Activated CD4-positive, alpha-beta memory T cell treated with anti-CD3 and anti-CD28 coated beads for 36 hours (primary cell): Measurements from ENCODE around the gene GSG1L. TPM values are rescaled to one million over a fixed set of nuclear protein-coding genes. Genes with fewer than 3 reads are reported as not detected.

Experiments
- CTCF ChIA-PET: fragments of 350-600 bp; sonication (Branson Sonifier 250); formaldehyde crosslinking; loops from one replicate; lab custom pipeline; 2021; ENCODE audit warnings: antibody characterized with exemption, inconsistent platforms; lab: Charles Lee
- POLR2A ChIA-PET: fragments of 350-600 bp; sonication (Branson Sonifier 250); formaldehyde crosslinking; loops from one replicate; lab custom pipeline; 2021; ENCODE audit warnings: antibody characterized with exemption; lab: Charles Lee
- DNase-seq: peaks from one replicate; pipeline ENCODE4 v3.0.0-alpha.2; 2020
- H3K27ac Mint-ChIP-seq: one replicate; pipeline ENCODE4 v1.8.0; 2021; ENCODE audit warnings: mixed read lengths
- H3K27me3 Mint-ChIP-seq: one replicate; pipeline ENCODE4 v1.8.0; 2021; ENCODE audit warnings: mixed read lengths
- H3K36me3 Mint-ChIP-seq: one replicate; pipeline ENCODE4 v1.8.0; 2021; ENCODE audit warnings: mixed read lengths
- H3K4me1 Mint-ChIP-seq: one replicate; pipeline ENCODE4 v1.8.0; 2021; ENCODE audit warnings: low read depth, mixed read lengths
- H3K4me3 Mint-ChIP-seq: one replicate; pipeline ENCODE4 v1.8.0; 2021; ENCODE audit warnings: mild to moderate bottlenecking, mixed read lengths
- H3K9me3 Mint-ChIP-seq: one replicate; pipeline ENCODE4 v1.8.0; 2021; ENCODE audit warnings: mixed read lengths
- intact Hi-C: fragments of 100-400 bp; cut with micrococcal nuclease; formaldehyde crosslinking; loops from one replicate; pipeline ENCODE4 v1.15.1; 2023
- total RNA-seq, 2 experiments: library from RNA; stranded (reverse); gene quantifications; one replicate each; pipeline ENCODE4 v1.2.3, GENCODE V29; 2021

GSG1L gene
- total RNA-seq, 2 experiments from 2014 or later = 0.26 to 0.44 TPM

GRCh38 chr16:27822996-27823395, 240.5 kb downstream of the GSG1L start:
- intact Hi-C loops = no loop called here
- Mint-ChIP-seq H3K4me3 (no peak overlapping the region), H3K27ac (no peak overlapping the region), H3K4me1 (no peaks in the 10 kb centered on the region), H3K27me3 (peaks cover 9% of the 10 kb centered on the region), H3K9me3 (no peaks in the 10 kb centered on the region), H3K36me3 (no peaks in the 10 kb centered on the region)
- ChIA-PET CTCF (no interaction called here), POLR2A (no interaction called here)
- no peak for DNase-seq

GRCh38 chr16:27822529-27822928, 241.0 kb downstream of the GSG1L start:
- Mint-ChIP-seq H3K4me3 (no peak overlapping the region), H3K4me1 (no peaks in the 10 kb centered on the region), H3K27me3 (peaks cover 8% of the 10 kb centered on the region), H3K9me3 (no peaks in the 10 kb centered on the region), H3K36me3 (no peaks in the 10 kb centered on the region), H3K27ac (no peak overlapping the region)
- no peak for DNase-seq
- intact Hi-C loops = no loop called here
- ChIA-PET CTCF (no interaction called here), POLR2A (no interaction called here)

- CTCF ChIA-PET = no interaction called here
- Mint-ChIP-seq H3K27me3 (peaks cover 12% of the 10 kb centered on the region), H3K4me1 (no peaks in the 10 kb centered on the region), H3K36me3 (no peaks in the 10 kb centered on the region), H3K4me3 (no peak overlapping the region), H3K9me3 (no peaks in the 10 kb centered on the region), H3K27ac (no peak overlapping the region)
- no peak for DNase-seq
- intact Hi-C loops = no loop called here
- POLR2A ChIA-PET = no interaction called here
Observed at GRCh38 chr16:27820646-27821345, 242.7 kb downstream of the GSG1L start.

GRCh38 chr16:27819881-27820610, 243.5 kb downstream of the GSG1L start:
- DNase-seq = no peak
- Mint-ChIP-seq H3K27ac (no peak overlapping the region), H3K27me3 (peaks cover 12% of the 10 kb centered on the region), H3K9me3 (no peaks in the 10 kb centered on the region), H3K4me1 (no peaks in the 10 kb centered on the region), H3K36me3 (no peaks in the 10 kb centered on the region), H3K4me3 (no peak overlapping the region)
- intact Hi-C loops = no loop called here
- ChIA-PET POLR2A (no interaction called here), CTCF (no interaction called here)

GRCh38 chr16:27819356-27819755, 244.2 kb downstream of the GSG1L start:
- no peaks in the 10 kb centered on the region for H3K36me3 Mint-ChIP-seq
- no peaks in the 10 kb centered on the region for H3K4me1 Mint-ChIP-seq
- no peak overlapping the region for H3K27ac Mint-ChIP-seq
- intact Hi-C loops = no loop called here
- no peak for DNase-seq
- peaks cover 10% of the 10 kb centered on the region for H3K27me3 Mint-ChIP-seq
- no peaks in the 10 kb centered on the region for H3K9me3 Mint-ChIP-seq
- H3K4me3 Mint-ChIP-seq = no peak overlapping the region
- ChIA-PET POLR2A (no interaction called here), CTCF (no interaction called here)

DNA sequence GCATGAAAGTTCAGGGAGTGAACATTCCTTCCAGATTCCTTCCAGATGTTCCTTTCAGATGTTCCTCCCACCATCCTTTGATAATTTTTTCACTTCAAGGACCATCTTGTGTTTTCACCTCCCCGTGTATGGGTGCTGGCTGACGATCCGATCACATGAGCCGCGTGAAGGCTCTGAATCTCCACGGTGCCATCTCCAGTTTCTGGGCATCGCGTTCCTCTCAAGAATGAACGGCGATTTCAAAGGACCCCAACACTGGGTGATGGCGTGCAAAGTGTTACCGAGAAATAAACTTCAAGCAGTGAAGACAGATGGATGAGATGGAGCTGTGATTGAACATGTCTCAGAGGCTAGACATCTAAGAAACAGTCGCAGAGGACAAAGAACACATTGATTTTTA, 245.3 kb downstream of the GSG1L start:
- no peak for DNase-seq
- H3K27ac Mint-ChIP-seq = no peak overlapping the region
- H3K36me3 Mint-ChIP-seq = no peaks in the 10 kb centered on the region
- intact Hi-C loops = no loop called here
- H3K4me3 Mint-ChIP-seq = no peak overlapping the region
- ChIA-PET CTCF (interaction anchor here (0.6 kb wide), 1 partner anchor 10 kb away, joined by 6 read pairs; no protein-coding TSS in a partner anchor), POLR2A (no interaction called here)
- H3K4me1 Mint-ChIP-seq = no peaks in the 10 kb centered on the region
- H3K27me3 Mint-ChIP-seq = peaks cover 10% of the 10 kb centered on the region
- no peaks in the 10 kb centered on the region for H3K9me3 Mint-ChIP-seq

DNA sequence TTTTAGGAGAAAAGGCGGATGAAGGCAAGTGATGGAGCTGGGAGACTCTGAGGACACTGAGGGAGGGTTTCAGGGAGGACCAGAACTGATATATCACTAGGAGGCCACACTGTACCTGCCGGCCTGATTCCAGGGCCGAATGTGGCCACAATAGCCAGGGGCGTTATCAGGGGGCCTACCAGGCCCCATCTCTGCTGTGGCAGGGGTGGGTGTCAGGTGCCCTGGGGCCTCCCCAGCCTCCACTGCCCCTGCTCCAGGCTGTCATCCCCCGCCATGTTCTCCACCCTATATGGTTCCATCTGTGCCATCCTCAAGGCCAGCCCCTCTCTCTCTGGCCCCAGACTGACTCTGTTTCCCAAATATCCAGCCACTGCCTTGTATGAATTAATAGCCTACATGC, 246.5 kb downstream of the GSG1L start:
- no peaks in the 10 kb centered on the region for H3K36me3 Mint-ChIP-seq
- intact Hi-C loops = no loop called here
- DNase-seq = no peak
- H3K27me3 Mint-ChIP-seq = peaks cover 10% of the 10 kb centered on the region
- no peak overlapping the region for H3K27ac Mint-ChIP-seq
- H3K4me1 Mint-ChIP-seq = no peaks in the 10 kb centered on the region
- H3K4me3 Mint-ChIP-seq = no peak overlapping the region
- ChIA-PET CTCF (no interaction called here), POLR2A (no interaction called here)
- H3K9me3 Mint-ChIP-seq = no peaks in the 10 kb centered on the region

- no peaks in the 10 kb centered on the region for H3K36me3 Mint-ChIP-seq
Observed at GRCh38 chr16:27816561-27816960, 247.0 kb downstream of the GSG1L start.

DNA sequence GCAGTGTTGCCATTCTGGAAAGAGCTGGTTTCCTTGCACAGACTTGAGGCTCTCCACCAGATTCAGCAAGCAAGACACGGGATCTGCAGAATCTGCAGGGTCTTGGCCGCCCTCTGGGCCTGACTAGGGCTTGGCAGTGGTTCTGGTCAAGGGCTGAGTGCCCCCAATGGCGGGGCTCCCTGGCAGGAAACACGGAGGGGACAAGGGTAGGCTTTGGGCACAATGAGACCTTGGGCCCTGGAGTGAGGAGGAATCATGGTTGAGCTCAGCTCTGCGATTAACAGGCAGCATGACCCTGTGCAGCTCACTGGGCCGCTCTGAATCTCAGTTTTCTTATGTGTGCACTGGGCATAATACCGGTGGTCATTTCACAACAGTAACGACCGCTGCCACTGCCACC, 249.9 kb downstream of the GSG1L start:
- CTCF ChIA-PET = no interaction called here
- Mint-ChIP-seq H3K27ac (no peak overlapping the region), H3K27me3 (peaks cover 10% of the 10 kb centered on the region), H3K4me1 (no peaks in the 10 kb centered on the region), H3K36me3 (no peaks in the 10 kb centered on the region), H3K4me3 (no peak overlapping the region), H3K9me3 (no peaks in the 10 kb centered on the region)
- no peak for DNase-seq
- POLR2A ChIA-PET = no interaction called here
- intact Hi-C loops = no loop called here

More at GRCh38 chr16:27816561-27816960, 247.0 kb downstream of the GSG1L start:
- H3K4me3 Mint-ChIP-seq = no peak overlapping the region
- intact Hi-C loops = no loop called here
- CTCF ChIA-PET = no interaction called here
- no peak for DNase-seq
- H3K27ac Mint-ChIP-seq = no peak overlapping the region
- POLR2A ChIA-PET = no interaction called here
- no peaks in the 10 kb centered on the region for H3K4me1 Mint-ChIP-seq
- no peaks in the 10 kb centered on the region for H3K9me3 Mint-ChIP-seq
- peaks cover 10% of the 10 kb centered on the region for H3K27me3 Mint-ChIP-seq

DNA sequence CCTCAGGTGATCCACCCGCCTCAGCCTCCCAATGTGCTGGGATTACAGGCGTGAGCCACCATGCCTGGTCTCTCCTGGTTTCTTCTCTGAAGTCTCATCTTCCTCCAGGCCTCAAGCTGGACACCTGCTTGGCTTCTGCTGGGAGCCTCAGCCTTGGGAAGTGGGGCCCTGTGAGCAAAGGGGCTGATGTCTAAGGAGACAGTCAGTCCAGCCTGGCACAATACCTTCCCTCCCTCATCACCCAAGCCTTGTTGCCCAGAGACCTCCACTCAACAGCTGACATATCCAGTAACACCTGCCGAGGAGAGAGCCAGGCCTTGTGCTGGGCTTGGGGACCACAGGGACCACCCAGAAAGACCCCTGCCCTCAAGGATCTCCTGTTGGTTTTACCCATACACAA, 251.6 kb downstream of the GSG1L start:
- POLR2A ChIA-PET = no interaction called here
- Mint-ChIP-seq H3K27ac (no peak overlapping the region), H3K4me3 (no peak overlapping the region), H3K4me1 (no peaks in the 10 kb centered on the region), H3K9me3 (no peaks in the 10 kb centered on the region), H3K27me3 (peaks cover 4% of the 10 kb centered on the region), H3K36me3 (no peaks in the 10 kb centered on the region)
- no peak for DNase-seq
- intact Hi-C loops = no loop called here
- CTCF ChIA-PET = no interaction called here

- POLR2A ChIA-PET = no interaction called here
- H3K4me1 Mint-ChIP-seq = no peaks in the 10 kb centered on the region
- H3K9me3 Mint-ChIP-seq = no peaks in the 10 kb centered on the region
- no peak overlapping the region for H3K4me3 Mint-ChIP-seq
- DNase-seq = no peak
- H3K27ac Mint-ChIP-seq = no peak overlapping the region
- no peaks in the 10 kb centered on the region for H3K36me3 Mint-ChIP-seq
- CTCF ChIA-PET = no interaction called here
- peaks cover 17% of the 10 kb centered on the region for H3K27me3 Mint-ChIP-seq
- intact Hi-C loops = no loop called here
Observed at GRCh38 chr16:27806986-27807385, 256.5 kb downstream of the GSG1L start.

GRCh38 chr16:27806388-27806787, 257.1 kb downstream of the GSG1L start:
- intact Hi-C loops = no loop called here
- CTCF ChIA-PET = no interaction called here
- H3K9me3 Mint-ChIP-seq = no peaks in the 10 kb centered on the region
- no peak for DNase-seq
- no peaks in the 10 kb centered on the region for H3K4me1 Mint-ChIP-seq
- peaks cover 17% of the 10 kb centered on the region for H3K27me3 Mint-ChIP-seq
- no peaks in the 10 kb centered on the region for H3K36me3 Mint-ChIP-seq
- H3K4me3 Mint-ChIP-seq = no peak overlapping the region
- no peak overlapping the region for H3K27ac Mint-ChIP-seq
- POLR2A ChIA-PET = no interaction called here
